K562 (cell line): ENCODE measurements around the gene MAGEC2. TPM values are rescaled to one million over a fixed set of nuclear protein-coding genes. Genes with fewer than 3 reads are reported as not detected.

Experiments
- ATAC-seq: fragments of 200-7000 bp; cut with Tn5 transposase; 3 replicates; pipeline ENCODE4 v1.9.1; 2020; ENCODE audit warnings: moderate library complexity
- BruUV-seq: library from RNA; stranded (reverse); fragments of 400-500 nt; replicated peaks from 2 replicates; lab custom pipeline; 2021; lab: Mats Ljungman, UMichigan
- CTCF ChIA-PET: fragments of 300-600 bp; formaldehyde crosslinking; extraction: SDS; loops from one replicate; lab custom pipeline; 2021; ENCODE audit warnings: low intra/inter-chr PET ratio; lab: Yijun Ruan, JAX
- POLR2A ChIA-PET: fragments of 300-600, 350-650 bp; sonication (Branson Sonifier 250); formaldehyde crosslinking; extraction: SDS; loops from one replicate; lab custom pipeline; 2021; ENCODE audit warnings: antibody characterized with exemption, inconsistent platforms; lab: Yijun Ruan, JAX
- DNase-seq, 4 experiments: peaks; one replicate each; pipeline versions ENCODE4 v3.0.0 to v3.0.0-alpha.2; 2011 to 2018; ENCODE audit warnings: low spot score in 3 of 4, mixed read lengths in 3 of 4; ENCODE audit errors: extremely low read depth in 1 of 4
- FAIRE-seq: peaks from 2 replicates; lab custom pipeline; 2011; peaks lifted over from hg19 to GRCh38; lab: Jason Lieb, UNC
- H2AFZ ChIP-seq: 2 replicates; pipeline ENCODE4 v1.6.0; 2011; ENCODE audit warnings: low read depth, low read length, control low read depth, inconsistent platforms
- H3K27ac ChIP-seq: fragments of 200-600 bp; 3 replicates; pipeline ENCODE4 v1.8.0; 2011; ENCODE audit warnings: low read depth, mild to moderate bottlenecking, control low read depth, inconsistent platforms, low read length, moderate library complexity, mixed read lengths; ENCODE audit errors: extremely low read depth
- H3K27me3 ChIP-seq, 2 experiments: fragments of 300-600 bp in 1 of 2; 2 replicates in 1 of 2; 3 replicates in 1 of 2; pipeline versions ENCODE4 v1.6.0 to v1.8.0; 2011; ENCODE audit warnings: inconsistent platforms in 2 of 2, low read length in 2 of 2, mild to moderate bottlenecking in 1 of 2, mixed read lengths in 1 of 2, moderate library complexity in 1 of 2; ENCODE audit not compliant: control insufficient read depth in 2 of 2, insufficient read depth in 2 of 2
- H3K36me3 ChIP-seq: fragments of 300-600 bp; 3 replicates; pipeline ENCODE4 v1.8.0; 2011; ENCODE audit warnings: mild to moderate bottlenecking, low read length, inconsistent platforms; ENCODE audit not compliant: control insufficient read depth, insufficient read depth
- H3K4me1 ChIP-seq, 2 experiments: fragments of 200-600 bp in 1 of 2; replicated peaks in 1 of 2; 2 replicates in 1 of 2; 3 replicates in 1 of 2; pipeline versions ENCODE4 v1.5.1 to v1.8.0; 2011; ENCODE audit warnings: inconsistent platforms in 2 of 2, low read length in 2 of 2, mild to moderate bottlenecking in 1 of 2, mixed read lengths in 1 of 2, moderate library complexity in 1 of 2; ENCODE audit not compliant: control insufficient read depth in 2 of 2, insufficient read depth in 2 of 2
- H3K4me2 ChIP-seq: 2 replicates; pipeline ENCODE4 v1.6.1; 2011; ENCODE audit warnings: low read length, control low read depth, inconsistent platforms, mixed read lengths; ENCODE audit not compliant: insufficient read depth
- H3K4me3 ChIP-seq: fragments of 200-600 bp; sonication (generic), shearing (Covaris generic); 2 replicates; pipeline ENCODE4 v1.5.1; 2016; ENCODE audit warnings: control low read depth, inconsistent platforms
- H3K79me2 ChIP-seq: fragments of 200-600 bp; 3 replicates; pipeline ENCODE4 v1.8.0; 2011; ENCODE audit warnings: low read length, inconsistent platforms; ENCODE audit not compliant: control insufficient read depth, insufficient read depth
- H3K9ac ChIP-seq, 2 experiments: 2 replicates each; pipeline versions ENCODE4 v1.6.0 to v1.6.1; 2011; ENCODE audit warnings: low read depth in 2 of 2, low read length in 2 of 2, control low read depth in 1 of 2, inconsistent platforms in 1 of 2, mild to moderate bottlenecking in 1 of 2, mixed read lengths in 1 of 2; ENCODE audit not compliant: insufficient read depth in 1 of 2
- H3K9me1 ChIP-seq: one replicate; pipeline ENCODE4 v1.6.0; 2011; ENCODE audit warnings: inconsistent platforms, mild to moderate bottlenecking, low read length, moderate library complexity; ENCODE audit not compliant: control insufficient read depth, insufficient read depth
- H3K9me3 ChIP-seq: replicated peaks from 2 replicates; pipeline ENCODE4 v1.5.1; 2011; ENCODE audit warnings: low read depth, low read length, inconsistent platforms; ENCODE audit not compliant: control insufficient read depth, insufficient read depth
- H4K20me1 ChIP-seq: replicated peaks from 2 replicates; pipeline ENCODE4 v1.6.1; 2011; ENCODE audit warnings: low read length, inconsistent platforms, mixed read lengths; ENCODE audit not compliant: control insufficient read depth, insufficient read depth
- HOXB6 ChIP-seq: fragments of 250-450 bp; sonication (Bioruptor Pico); IDR thresholded peaks from 2 replicates; pipeline ENCODE4 v1.5.1; 2022; ENCODE audit warnings: mild to moderate bottlenecking, borderline replicate concordance
- KAT8 ChIP-seq: fragments of 450-650 bp; IDR thresholded peaks from 2 replicates; pipeline ENCODE4 v1.6.1; 2016; ENCODE audit warnings: low read depth, mild to moderate bottlenecking
- KLF6 ChIP-seq: fragments of 250-450 bp; sonication (Bioruptor Pico); IDR thresholded peaks from 2 replicates; pipeline ENCODE4 v1.4.0; 2020; ENCODE audit warnings: mild to moderate bottlenecking, moderate library complexity, borderline replicate concordance
- MTF1 ChIP-seq: fragments of 250-450 bp; sonication (Bioruptor Pico); IDR thresholded peaks from 2 replicates; pipeline ENCODE4 v1.9.0; 2021; ENCODE audit warnings: moderate library complexity, mild to moderate bottlenecking, inconsistent platforms, borderline replicate concordance
- NFE2 ChIP-seq: IDR thresholded peaks from 2 replicates; pipeline ENCODE4 v1.6.1; 2014; ENCODE audit warnings: antibody characterized with exemption, low read depth
- SMAD2 ChIP-seq: fragments of 150-350 bp; IDR thresholded peaks from 2 replicates; pipeline ENCODE4 v1.6.1; 2014; ENCODE audit warnings: low read depth, mild to moderate bottlenecking, low read length
- SMARCB1 ChIP-seq: IDR thresholded peaks from 2 replicates; pipeline ENCODE4 v1.6.1; 2011; ENCODE audit warnings: improper control_type of control experiment, low read depth; ENCODE audit not compliant: insufficient read length
- SNIP1 ChIP-seq: fragments of 450-650 bp; IDR thresholded peaks from 2 replicates; pipeline ENCODE4 v1.7.1; 2017; ENCODE audit warnings: low read depth, mild to moderate bottlenecking
- SRSF9 ChIP-seq: fragments of 200-400 bp; formaldehyde crosslinking; IDR thresholded peaks from 2 replicates; pipeline ENCODE4 v1.6.1; 2017; ENCODE audit warnings: low read depth, low read length, borderline replicate concordance
- ZNF224 ChIP-seq: sonication (generic); formaldehyde crosslinking; IDR thresholded peaks from 2 replicates; pipeline ENCODE4 v1.8.0; 2022; ENCODE audit warnings: mild to moderate bottlenecking, missing genetic modification reagents
- ZNF444 ChIP-seq: fragments of 250-450 bp; sonication (Bioruptor Pico); IDR thresholded peaks from 2 replicates; pipeline ENCODE4 v1.4.0; 2020; ENCODE audit warnings: mild to moderate bottlenecking, moderate library complexity
- WGBS: fragments of 100-300 bp; shearing (Covaris generic); methylation state at CpG from one replicate; pipeline ENCODE4 v1.1.6; 2016; ENCODE audit warnings: low coverage, mixed read lengths; ENCODE audit not compliant: insufficient coverage; ENCODE audit errors: missing lambda C conversion rate; 5-methylcytosine and 5-hydroxymethylcytosine counted together
- in situ Hi-C: fragments of 300-500 bp; cut with MboI; formaldehyde crosslinking; loops from 4 replicates; pipeline ENCODE4 v1.15.0; 2018; ENCODE audit warnings: inconsistent platforms, mixed read lengths
- intact Hi-C: fragments of 100-400 bp; cut with micrococcal nuclease; formaldehyde crosslinking; loops from 2 replicates; pipeline ENCODE4 v1.14.2; 2022
- polyA plus RNA-seq, 8 experiments: library from polyadenylated mRNA; depleted of rRNA in 4 of 8; stranded (reverse) in 5 of 8; unstranded in 3 of 8; fragments of >200 nt; fragmentation: Nextera tagmentation in 2 of 8; fragmentation: Illumina TruSeq in 1 of 8; extraction: Ambion mirVana in 2 of 8; extraction: Trizol in 1 of 8; gene quantifications; 2 replicates each; pipeline versions ENCODE4 v1.2.1 to v1.2.3, GENCODE V29; 2011 to 2014; ENCODE audit warnings: inconsistent platforms in 1 of 8, missing spikeins in 1 of 8
- total RNA-seq, 7 experiments: library from RNA; depleted of rRNA in 6 of 7; stranded (reverse); fragments of >200 nt in 6 of 7; fragmentation: Illumina TruSeq in 2 of 7; extraction: Trizol in 2 of 7; gene quantifications; 2 replicates each; pipeline versions ENCODE4 v1.2.1 to v1.2.3, GENCODE V29; 2011 to 2021; ENCODE audit warnings: low replicate concordance in 1 of 7
- TF ChIP-seq, protein P1 (sequence below): fragments of 250-450 bp; sonication (Bioruptor Pico); IDR thresholded peaks from 2 replicates; pipeline ENCODE4 v1.4.0; 2020; ENCODE audit warnings: mild to moderate bottlenecking, moderate library complexity, borderline replicate concordance
- TF ChIP-seq, protein P2 (sequence below): IDR thresholded peaks from 2 replicates; pipeline ENCODE4 v1.6.1; 2011; ENCODE audit warnings: borderline replicate concordance, low read depth, mild to moderate bottlenecking, moderate library complexity, low read length; ENCODE audit not compliant: insufficient read depth, poor library complexity, severe bottlenecking

MAGEC2 gene
- total and polyA plus RNA-seq, 9 of the 15 experiments (the other 6 are each of a cell fraction or from before 2014, with no cell fraction given), result 9.1 to 174 (median 78.0) TPM

DNA sequence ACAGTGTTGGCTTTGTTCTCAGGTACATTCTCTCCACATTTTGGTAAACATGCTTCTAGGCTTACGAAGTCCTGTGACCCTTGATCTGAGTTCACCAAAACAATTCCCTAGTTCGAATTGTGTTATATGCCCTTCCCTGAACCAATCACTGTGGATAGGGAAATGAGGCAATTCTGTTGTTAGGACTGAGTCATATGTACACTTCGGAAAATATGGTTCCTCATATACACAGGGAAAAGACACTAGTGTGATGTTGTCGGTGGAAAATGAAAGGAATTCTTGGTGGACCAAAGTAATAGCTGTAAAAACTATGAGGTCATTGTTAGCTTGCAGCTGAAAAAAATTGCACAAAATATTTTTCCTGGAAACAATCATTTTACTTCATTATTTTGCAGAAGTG lies 46.6 kb upstream of the MAGEC2 start:
- Histone ChIP-seq H3K27me3 (no peaks in the 10 kb centered on the region), H3K4me3 (no peak overlapping the region), H2AFZ (no peak overlapping the region), H3K36me3 (no peaks in the 10 kb centered on the region), H3K9ac (no peak overlapping the region), H3K79me2 (no peaks in the 10 kb centered on the region), H3K9me1 (no peaks in the 10 kb centered on the region), H3K4me2 (no peak overlapping the region), H3K4me1 (no peaks in the 10 kb centered on the region), H3K27ac (no peak overlapping the region), H4K20me1 (no peaks in the 10 kb centered on the region), H3K9me3 (no peaks in the 10 kb centered on the region)
- no peak for FAIRE-seq
- BruUV-seq, result no TSS peak
- ChIA-PET CTCF (no interaction called here), POLR2A (no interaction called here)
- ATAC-seq, result no peak
- no peak for DNase-seq
- intact Hi-C loops (no loop called here), in situ Hi-C loops (no loop called here)
- TF ChIP-seq SNIP1, result no peak
- WGBS, result 2% methylated on average over 4 of the region's 4 CpGs

DNA sequence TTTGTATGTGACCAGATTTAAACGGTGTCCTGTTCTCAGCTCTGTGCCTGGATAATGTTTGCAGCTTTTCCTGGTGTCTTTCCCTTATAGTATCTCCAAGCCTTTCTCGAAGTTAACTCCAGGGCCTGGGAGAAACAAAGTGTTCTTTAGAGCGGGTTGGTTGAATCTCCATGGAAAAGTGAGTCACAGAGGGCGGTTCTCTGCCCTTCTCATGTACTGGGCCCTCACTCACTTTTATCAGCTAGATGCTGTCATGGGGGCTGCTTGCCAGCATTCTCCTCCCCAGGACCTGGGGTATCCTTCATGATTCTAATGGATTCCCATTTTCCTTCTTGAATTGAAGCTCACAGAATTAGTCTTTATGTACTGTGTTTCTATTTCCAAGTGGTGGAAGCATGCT lies 46.1 kb upstream of the MAGEC2 start:
- no TSS peak for BruUV-seq
- TF ChIP-seq ZNF444 (CRISPR knock-in tag) (no peak), SMAD2 (no peak), SRSF9 (no peak), SMARCB1 (no peak), KLF6 (CRISPR knock-in tag) (no peak), MTF1 (CRISPR knock-in tag) (no peak), ZNF224 (CRISPR knock-in tag) (no peak), NFE2 (no peak), KAT8 (no peak), HOXB6 (CRISPR knock-in tag) (no peak)
- TF ChIP-seq, protein P1, sequence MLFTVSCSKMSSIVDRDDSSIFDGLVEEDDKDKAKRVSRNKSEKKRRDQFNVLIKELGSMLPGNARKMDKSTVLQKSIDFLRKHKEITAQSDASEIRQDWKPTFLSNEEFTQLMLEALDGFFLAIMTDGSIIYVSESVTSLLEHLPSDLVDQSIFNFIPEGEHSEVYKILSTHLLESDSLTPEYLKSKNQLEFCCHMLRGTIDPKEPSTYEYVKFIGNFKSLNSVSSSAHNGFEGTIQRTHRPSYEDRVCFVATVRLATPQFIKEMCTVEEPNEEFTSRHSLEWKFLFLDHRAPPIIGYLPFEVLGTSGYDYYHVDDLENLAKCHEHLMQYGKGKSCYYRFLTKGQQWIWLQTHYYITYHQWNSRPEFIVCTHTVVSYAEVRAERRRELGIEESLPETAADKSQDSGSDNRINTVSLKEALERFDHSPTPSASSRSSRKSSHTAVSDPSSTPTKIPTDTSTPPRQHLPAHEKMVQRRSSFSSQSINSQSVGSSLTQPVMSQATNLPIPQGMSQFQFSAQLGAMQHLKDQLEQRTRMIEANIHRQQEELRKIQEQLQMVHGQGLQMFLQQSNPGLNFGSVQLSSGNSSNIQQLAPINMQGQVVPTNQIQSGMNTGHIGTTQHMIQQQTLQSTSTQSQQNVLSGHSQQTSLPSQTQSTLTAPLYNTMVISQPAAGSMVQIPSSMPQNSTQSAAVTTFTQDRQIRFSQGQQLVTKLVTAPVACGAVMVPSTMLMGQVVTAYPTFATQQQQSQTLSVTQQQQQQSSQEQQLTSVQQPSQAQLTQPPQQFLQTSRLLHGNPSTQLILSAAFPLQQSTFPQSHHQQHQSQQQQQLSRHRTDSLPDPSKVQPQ, result no peak
- TF ChIP-seq, protein P2, sequence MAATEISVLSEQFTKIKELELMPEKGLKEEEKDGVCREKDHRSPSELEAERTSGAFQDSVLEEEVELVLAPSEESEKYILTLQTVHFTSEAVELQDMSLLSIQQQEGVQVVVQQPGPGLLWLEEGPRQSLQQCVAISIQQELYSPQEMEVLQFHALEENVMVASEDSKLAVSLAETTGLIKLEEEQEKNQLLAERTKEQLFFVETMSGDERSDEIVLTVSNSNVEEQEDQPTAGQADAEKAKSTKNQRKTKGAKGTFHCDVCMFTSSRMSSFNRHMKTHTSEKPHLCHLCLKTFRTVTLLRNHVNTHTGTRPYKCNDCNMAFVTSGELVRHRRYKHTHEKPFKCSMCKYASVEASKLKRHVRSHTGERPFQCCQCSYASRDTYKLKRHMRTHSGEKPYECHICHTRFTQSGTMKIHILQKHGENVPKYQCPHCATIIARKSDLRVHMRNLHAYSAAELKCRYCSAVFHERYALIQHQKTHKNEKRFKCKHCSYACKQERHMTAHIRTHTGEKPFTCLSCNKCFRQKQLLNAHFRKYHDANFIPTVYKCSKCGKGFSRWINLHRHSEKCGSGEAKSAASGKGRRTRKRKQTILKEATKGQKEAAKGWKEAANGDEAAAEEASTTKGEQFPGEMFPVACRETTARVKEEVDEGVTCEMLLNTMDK, result no peak

More for the DNA sequence above, 46.1 kb upstream of the MAGEC2 start:
- ATAC-seq (no peak), FAIRE-seq (no peak), DNase-seq (no peak)
- Histone ChIP-seq H3K4me2 (no peak overlapping the region), H3K9me3 (no peaks in the 10 kb centered on the region), H3K79me2 (no peaks in the 10 kb centered on the region), H3K9ac (no peak overlapping the region), H2AFZ (no peak overlapping the region), H4K20me1 (no peaks in the 10 kb centered on the region), H3K4me3 (no peak overlapping the region), H3K4me1 (no peaks in the 10 kb centered on the region), H3K27ac (no peak overlapping the region), H3K27me3 (no peaks in the 10 kb centered on the region), H3K36me3 (no peaks in the 10 kb centered on the region), H3K9me1 (no peaks in the 10 kb centered on the region)
- WGBS, result 0% methylated on average over 3 of the region's 4 CpGs
- ChIA-PET POLR2A (no interaction called here), CTCF (no interaction called here)
- intact Hi-C loops, result no loop called here
- in situ Hi-C loops, result no loop called here
